DMS 273 (cell line): ENCODE data around the gene RAPGEF5.
A peak's percentile ranks its signal among the peaks of the same experiment; 100 is the strongest.

ENCODE experiments used
- DNase-seq: peaks from one replicate; lab custom pipeline; 2025; ENCODE audit not compliant: unreplicated experiment; lab: John Stamatoyannopoulos, UW

The RAPGEF5 gene

DNA sequence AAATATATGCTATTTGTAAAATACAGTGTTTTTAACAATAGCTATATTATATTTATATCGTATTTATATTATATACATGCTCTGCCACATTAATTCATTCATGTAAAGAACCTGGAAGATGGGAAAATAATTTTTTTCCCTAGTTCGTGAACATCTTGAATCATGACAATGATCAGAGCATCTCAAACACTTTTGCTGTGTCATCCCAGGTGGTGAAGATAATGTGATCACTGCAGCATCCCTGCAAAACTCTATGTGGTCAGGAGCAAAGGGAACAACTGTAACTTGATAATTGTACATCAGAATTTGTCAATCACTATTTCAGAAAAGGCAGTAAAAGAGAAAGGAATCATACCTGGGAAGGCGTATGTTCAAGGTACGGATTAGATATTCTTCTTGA is 39.3 kb downstream of the RAPGEF5 start:
- no peak for DNase-seq

DNA sequence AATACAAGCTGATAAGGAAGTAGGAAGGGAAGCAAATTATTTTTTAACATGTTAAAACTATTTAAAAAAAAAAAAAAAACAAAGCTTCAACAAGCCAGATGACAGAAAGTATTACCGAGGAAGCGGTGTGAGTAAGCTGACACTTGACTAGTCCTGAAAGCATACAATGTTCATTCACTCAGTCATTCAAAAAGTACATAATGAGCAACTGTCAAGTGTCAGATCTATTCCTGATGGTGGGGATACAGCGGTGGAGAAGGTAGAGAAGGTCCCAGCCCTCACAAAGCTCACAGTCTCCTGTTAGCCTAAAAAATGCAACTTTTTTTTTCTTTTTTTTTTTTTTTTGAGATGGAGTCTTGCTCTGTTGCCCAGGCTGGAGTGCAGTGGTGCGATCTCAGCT is 40.0 kb downstream of the RAPGEF5 start:
- DNase-seq = no peak

DNA sequence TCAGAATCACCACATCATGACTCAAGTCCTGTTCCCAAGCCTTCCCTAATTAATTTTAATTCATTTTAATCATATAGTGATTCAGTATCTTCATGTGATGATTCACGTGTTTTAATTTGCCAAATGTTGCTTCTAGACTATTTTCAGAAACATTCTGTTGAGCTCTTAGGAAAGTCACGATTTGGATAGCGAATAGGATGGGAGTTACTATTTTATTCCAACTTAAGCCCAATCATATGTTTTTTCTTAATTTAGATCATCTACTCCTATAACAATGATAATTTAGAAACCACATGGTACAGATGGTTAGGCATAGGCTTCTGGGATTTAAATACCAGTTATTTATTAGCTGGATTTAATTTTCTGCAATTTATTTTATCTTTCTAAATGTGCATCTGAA is 49.1 kb downstream of the RAPGEF5 start:
- DNase-seq = no peak

DNA sequence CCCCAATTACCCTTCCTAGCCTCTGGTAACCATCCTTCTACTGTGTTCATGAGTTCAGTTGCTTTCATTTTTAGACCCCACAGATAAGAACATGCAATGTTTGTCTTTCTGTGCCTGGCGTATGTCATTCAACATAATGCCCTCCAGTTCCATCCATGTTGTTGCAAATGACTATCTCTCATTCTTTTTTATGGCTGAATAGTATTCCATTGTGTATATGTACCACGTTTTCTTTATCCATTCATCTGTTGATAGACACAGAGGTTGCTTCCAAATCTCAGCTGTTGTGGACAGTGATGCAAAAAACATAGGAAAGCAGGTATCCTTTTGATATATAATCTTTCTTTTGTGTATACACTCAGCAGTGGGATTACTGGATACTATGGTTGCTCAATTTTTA is 51.2 kb downstream of the RAPGEF5 start:
- no peak for DNase-seq

DNA sequence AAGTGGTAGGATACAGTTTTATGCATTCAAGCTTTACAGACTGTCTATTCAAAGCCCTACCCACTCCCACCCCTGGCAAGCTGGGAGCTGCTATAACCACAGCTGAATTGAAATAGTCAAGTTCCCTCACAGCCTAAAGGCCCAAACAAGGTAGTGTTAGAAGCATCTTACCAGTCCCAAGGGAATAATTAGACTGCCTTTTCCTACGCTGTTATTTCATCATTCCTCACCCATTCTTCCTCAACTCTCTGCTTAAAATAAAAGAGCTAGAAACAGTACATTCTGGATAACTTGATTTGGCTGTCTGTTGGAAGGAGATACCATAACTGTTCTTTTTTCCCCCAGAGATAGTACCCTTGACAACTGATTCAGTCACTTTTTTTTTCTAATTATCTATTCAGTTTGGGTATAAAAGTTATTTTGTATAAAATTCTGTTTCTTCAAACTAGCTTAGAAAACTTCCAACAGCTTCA is 54.0 kb downstream of the RAPGEF5 start:
- peak; percentile 17 for DNase-seq

DNA sequence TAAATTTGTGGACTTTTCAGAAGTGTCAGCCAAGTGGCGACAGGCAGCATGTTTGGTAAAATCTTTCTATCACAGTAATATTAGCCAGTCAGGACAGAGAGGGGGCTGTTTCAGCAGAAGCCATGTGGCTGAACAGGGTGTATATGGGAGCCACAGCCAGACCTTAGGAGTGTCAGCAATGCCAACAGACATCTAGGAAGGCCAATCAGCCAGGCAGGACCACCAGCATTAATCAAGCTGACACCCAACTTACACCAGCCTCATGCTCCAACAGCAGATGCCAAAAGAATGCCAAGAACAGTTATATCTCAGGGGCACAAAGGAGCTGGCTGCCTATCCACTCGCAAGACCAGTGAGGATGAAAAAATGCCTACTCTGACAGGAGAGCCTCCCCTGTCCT is 54.8 kb downstream of the RAPGEF5 start:
- no peak for DNase-seq

DNA sequence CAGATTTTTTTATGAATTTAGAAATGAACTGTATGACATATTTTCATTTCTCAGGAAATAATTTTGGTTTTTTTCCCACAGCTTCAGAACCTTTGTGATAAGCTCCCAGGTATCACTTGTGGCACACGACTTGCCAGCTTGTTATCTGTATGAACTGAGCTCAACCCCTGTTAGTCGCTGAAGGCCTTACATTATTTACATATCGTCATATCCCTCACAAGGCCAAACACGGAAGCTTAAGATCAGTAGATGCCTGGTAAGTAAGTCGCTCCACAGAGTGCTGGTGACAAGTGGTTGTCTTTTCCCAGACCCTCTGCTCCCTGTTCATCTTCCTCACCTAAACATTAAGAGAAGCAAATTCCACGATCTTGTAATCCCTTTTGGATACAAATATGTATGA is 55.2 kb downstream of the RAPGEF5 start:
- no peak for DNase-seq

DNA sequence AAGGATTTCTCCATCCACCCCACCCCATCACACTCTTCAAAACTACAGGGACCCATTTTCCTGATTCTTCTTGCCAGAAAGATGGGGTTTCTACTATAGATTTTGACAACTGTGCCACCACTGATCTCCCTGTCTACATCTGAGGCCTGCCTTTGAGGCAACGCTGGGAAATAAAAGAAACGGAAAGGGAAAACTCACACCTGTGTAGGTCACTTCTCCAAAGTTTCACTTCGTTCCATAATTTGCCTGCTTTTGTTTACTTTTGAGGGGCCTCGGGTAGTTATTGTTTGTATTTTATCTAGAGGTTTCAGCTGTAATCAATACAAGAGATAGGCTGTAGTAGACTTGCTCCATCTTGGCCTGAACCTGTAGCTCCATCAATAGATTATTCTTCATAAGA is 56.1 kb downstream of the RAPGEF5 start:
- DNase-seq = no peak

DNA sequence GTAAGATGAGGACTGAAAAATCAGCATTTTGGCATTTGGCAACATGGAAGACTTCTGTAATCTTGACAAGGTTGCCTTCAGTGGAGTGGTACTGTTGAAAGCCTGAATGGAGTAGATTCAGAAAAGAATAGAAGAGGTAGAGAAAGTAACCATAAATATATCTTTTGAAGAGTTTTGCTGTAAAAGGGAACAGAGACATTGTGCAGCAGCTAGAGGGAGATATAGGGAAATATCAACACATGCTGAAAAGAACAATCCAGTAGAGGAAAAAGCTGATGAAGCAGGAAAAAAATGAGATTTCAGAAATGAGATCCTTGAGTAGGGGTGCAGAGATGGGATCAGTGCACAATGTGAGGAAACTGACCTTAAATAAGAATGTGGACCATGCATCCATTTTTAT is 60.0 kb downstream of the RAPGEF5 start:
- DNase-seq = no peak

DNA sequence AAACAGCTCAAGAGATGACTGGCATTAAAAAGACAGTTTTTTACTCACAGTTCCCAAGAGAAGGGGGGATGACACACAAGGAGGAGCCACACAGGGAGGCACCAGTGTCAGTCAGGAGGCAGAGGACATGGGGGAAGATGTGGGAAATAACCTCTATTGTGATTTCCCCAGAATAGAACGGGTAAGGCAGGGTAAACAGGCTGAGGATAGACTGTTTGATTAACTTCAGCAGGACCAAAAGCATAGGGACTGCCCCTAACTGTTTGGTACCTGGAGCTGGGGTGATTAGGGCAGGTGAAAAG is 60.7 kb downstream of the RAPGEF5 start:
- DNase-seq = no peak

DNA sequence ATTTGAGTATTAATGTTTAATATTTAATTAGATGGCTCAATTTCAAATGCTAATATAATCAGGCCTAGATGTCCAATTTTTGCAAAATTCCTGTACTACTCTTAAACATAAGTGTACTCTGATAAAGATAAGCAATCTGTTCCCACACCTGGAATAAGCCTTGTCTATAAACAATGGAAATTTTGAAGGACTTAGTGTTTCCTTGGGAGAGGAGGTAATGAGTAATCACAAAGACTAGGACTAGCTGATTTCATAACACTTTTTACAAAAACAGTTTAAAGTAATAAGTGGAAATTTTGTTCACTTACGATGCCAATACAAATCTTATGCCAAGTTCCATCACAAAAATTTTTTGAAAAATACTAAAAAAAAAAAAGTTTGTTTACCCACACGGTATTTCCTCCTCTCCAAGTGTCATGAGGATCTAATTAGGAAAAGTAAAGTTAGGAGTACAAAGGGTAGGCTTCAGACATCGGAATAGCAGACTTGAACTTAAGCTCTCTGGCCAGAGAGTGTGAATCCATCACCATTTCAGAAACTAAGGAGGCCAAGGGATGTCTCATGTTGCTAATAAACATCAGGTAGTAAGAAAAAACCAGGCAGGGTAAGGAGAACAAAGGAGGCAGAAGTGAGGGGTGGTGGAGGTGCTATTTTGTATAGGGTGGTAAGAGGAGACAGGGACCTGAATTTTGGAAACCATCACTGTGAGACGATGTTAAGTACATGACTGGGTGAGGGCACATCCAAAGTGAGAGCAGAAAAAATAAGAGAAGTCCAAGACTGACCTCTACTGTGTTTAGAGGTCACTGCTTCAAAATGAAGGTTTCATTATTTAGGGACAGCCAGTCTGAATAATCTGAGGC is 61.3 kb downstream of the RAPGEF5 start:
- DNase-seq = no peak

DNA sequence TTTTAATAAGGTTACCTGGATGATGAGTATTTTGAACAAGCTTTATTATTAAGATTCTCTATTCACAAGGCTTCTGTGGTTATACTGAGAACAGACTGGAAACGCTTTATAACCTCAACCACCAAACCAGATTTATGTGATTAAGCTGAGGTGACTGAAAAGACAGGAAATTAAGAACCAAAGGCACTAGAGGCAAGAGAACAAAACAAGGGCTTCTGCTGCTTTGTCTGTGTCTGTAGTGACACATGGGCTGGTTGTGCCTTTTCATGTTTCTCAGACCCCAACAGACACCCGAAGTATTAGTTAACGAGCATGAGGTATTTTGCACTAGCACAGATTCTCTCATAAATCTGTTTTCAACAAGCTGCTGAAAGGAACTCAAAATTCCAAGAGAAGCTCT is 64.4 kb downstream of the RAPGEF5 start:
- DNase-seq = no peak

DNA sequence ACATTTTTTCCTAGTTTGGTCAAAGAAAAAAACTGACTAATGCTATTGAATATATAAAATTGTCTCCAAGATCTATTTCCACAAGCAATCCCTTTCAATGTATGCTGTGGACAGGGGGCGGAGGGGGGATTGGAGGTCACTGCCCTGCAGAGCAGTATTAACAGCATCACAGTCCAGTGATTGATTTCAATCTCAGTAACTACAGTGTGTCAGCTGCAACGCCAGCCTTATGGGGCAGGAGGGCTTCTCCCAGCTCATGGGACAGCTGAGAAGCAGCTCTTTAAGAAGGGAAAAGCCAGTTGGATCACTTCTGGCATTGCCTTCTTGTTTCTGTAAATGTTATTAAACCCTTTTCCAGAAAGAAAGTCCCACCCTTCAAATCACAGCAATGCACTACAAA is 65.0 kb downstream of the RAPGEF5 start:
- DNase-seq = no peak

DNA sequence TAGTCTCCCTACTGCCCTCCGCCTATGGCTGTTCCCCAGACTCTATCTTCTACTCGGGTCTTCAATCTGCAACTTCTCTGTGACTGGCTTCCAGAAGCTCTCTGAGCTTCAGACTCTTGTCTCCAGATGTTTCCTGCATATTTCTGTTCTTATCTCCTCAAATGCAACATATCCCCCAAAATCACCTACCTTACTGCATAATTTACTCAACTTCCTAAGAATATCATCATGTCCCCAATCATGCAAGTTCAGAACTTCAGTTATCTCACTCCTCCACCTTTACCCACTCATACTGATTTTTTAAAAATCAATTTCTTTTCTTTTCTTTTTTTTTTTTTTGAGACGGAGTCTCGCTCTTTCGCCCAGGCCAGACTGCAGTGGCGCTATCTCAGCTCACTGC is 68.8 kb downstream of the RAPGEF5 start:
- no peak for DNase-seq

DNA sequence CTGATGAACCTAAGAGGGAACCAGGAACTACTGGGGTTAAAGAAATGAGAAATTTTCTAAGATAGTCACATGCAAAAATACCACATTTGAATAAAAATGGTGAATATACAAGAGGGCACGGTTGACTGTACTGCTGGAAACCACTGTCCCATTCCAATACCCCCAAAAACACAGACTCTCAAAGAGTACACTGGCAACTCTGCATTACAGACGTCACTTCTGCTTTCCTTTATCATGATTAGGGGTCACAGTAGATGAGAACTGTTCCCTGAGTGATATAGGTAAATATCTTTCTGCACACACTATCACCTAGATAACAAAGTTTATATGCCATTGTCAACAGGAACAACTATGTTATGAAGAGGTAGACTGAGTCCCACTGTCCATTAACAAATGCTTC is 69.5 kb downstream of the RAPGEF5 start:
- no peak for DNase-seq

DNA sequence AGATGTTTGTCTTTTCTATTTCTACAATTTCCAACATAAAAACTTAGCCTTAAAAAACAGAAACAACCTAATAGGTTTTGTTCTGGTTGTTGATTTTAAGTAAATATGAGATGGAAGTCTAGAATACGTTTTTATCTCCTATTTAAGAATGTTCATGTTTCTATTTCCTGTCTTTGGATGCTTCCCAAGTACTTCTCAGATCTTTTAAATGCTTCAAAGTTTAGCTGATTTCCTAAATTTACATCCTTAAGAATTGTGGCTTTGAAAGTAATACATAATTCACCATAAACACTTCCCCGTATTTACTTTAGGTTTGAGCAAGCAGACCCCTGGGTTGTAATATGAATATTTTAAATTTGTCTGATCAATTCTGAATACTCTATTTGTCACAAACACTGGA is 70.5 kb downstream of the RAPGEF5 start:
- no peak for DNase-seq

DNA sequence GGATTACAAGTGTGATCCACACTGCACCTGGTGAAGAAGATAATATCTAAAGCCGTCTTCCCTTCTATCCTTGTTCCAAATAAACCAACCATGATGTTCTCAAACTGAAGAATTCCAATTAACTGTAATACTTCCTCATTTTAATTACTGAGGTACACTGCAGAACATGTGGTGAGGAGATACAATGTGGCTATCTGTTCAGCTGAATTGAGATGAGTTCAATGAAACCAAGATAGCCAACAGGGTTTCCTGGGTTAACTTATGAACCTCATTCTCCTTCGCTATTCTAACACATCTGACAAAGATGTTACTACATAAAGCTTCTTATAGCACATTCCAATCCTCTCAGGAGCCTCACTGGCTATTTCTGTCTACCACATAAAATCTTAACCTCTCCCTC is 75.5 kb downstream of the RAPGEF5 start:
- no peak for DNase-seq

DNA sequence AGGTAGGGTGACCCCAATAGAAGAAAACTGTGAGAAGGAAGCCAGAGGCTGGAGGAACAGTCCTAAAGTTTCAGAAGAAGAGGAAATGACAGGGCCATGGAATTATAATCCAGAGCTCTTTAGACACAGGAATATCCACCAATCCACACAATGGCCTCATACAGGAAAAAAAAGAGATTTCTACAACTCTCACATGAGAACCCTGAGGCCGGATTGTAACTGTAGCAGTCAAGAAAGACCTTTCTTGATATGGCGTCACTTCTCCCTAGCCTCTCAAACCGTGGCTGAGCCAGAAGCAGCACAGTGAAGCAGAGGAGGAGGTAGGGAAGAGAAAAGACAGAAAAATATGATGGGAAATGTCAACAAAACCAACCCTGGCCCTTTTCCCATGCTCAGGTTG is 76.9 kb downstream of the RAPGEF5 start:
- no peak for DNase-seq

DNA sequence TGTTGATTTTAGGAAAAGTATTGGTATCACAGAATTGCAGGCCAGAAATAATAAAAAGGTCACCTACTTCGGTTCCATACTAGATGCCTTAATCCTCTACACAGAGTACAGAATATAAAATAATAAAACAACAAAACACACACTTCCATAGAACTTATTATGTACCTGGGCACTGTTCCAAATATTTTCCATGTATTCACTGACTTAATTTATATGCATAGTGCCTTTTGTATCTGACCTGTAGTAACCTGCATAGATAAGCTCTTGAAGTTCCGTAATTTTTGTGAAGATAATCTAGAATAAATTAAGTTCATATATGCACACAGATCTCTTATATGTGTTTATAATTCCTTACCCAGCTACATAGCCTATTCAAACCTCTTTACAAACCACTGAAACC is 78.3 kb downstream of the RAPGEF5 start:
- DNase-seq = peak; percentile 20

DNA sequence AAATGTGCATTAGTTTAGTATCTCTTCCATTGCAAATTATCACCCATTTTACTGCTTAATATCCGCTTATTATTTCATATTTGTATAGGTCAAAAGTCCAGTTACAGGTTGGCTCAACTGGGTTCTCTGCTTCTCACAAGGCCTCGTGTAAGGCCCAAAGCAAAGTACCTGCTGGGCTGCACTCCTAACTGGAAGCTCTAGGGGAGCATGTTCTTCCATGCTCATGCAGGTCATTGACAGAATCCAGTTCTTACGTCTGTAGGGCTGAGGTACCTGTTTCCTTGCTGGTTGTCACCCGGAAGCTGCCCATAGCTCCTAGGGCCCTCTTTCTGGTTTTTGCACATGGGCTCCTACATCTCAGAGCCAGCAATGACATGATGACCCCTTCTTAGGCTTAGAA is 79.6 kb downstream of the RAPGEF5 start:
- DNase-seq = peak; percentile 8

DNA sequence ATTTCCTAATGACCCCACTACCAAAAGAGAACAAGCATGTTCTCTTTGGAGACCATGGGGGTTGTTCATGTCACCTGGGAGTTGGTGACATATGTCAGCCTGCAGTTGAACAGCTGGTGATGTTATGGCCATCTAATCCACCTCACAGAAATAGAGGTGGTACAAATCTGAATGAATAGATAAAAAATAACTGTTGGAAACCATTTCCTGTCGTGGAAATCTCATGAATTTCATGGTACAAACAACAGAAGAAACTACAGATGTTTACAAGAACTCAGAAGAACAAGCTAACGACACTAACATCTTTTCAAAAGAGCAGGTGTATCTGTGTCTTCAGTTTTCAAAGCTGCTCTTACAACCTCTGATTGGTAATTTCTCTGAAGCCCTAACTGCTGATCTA is 81.3 kb downstream of the RAPGEF5 start:
- no peak for DNase-seq

DNA sequence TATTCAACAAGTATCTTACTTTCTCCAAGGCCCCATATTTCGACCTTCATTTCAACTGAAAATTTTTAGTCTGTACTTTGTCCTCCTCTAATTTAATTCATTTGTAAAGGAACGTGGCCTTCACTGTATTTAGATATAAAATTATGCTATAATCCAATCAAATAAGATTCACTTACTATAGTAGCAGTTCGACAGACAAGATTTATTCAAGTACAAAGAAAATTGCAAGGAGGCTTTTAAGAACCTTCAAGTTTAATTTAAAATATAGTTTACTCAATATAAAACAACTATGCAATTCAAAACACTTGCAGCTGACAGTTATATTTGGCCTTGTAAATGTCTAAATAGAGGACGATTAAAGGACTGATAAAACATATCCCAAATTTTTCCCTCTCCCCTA is 85.6 kb downstream of the RAPGEF5 start:
- DNase-seq = no peak

DNA sequence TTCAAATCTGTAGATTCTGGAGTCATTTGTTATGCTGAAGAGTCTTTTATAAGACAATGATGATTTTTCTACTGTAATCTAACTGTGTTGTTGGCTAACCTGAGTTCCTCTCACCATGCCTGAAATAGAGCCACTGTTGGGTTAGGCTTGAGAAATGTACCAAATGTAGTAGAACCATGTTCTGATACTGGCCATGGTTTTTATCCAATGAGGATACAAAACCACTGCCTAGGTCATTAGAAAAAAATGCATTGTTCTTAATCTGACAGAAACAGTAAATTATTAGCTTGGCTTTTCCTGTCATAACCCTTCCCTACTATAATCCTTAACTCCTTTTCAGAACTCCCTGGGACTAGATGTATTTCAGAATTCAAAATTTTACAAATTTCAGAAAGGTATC is 86.6 kb downstream of the RAPGEF5 start:
- DNase-seq = no peak
